GM12801 (cell line): ENCODE results near the gene SPDYE6.
A peak's percentile ranks its signal among the peaks of the same experiment; 100 is the strongest.
"Not testable (repeated sequence)": the region's sequence is repeated elsewhere in the genome, so short reads cannot be mapped to it uniquely, and the experiment has no call there.

Source experiments
- TF ChIP-seq, protein P1 (sequence below): IDR thresholded peaks from one replicate; pipeline ENCODE4 v1.5.1; 2011; ENCODE audit warnings: control low read depth; ENCODE audit not compliant: insufficient read length; ENCODE audit errors: extremely low read depth

Gene SPDYE6, protein sequence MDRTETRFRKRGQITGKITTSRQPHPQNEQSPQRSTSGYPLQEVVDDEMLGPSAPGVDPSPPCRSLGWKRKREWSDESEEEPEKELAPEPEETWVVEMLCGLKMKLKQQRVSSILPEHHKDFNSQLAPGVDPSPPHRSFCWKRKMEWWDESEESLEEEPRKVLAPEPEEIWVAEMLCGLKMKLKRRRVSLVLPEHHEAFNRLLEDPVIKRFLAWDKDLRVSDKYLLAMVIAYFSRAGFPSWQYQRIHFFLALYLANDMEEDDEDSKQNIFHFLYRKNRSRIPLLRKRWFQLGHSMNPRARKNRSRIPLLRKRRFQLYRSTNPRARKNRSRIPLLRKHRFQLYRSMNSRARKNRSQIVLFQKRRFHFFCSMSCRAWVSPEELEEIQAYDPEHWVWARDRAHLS

DNA sequence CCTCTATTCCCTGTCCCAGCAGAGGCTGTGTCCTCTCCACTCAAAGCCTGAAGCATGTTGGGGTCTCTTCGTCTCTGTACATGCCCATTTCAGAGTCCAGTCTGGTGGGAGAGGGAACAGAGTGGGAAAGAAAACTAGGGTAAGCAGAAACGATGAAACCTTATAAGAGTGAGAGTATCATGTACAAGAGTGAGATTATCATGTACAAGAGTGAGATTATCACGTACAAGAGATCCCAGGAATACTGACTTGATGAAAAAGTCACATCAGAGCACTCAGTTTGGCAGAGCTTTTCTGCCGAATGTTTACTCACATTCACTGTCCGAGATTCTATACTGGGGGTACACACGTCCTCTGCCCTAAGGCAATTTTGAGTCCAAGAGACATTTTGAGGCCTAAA lies at the start of gene SPDYE6:
Gene SPDYE6 (minus strand): TSS at position 101 of the 400 bp plus-strand sequence. CDS start 421 bp downstream, outside the sequence.
- TF ChIP-seq, protein P1, sequence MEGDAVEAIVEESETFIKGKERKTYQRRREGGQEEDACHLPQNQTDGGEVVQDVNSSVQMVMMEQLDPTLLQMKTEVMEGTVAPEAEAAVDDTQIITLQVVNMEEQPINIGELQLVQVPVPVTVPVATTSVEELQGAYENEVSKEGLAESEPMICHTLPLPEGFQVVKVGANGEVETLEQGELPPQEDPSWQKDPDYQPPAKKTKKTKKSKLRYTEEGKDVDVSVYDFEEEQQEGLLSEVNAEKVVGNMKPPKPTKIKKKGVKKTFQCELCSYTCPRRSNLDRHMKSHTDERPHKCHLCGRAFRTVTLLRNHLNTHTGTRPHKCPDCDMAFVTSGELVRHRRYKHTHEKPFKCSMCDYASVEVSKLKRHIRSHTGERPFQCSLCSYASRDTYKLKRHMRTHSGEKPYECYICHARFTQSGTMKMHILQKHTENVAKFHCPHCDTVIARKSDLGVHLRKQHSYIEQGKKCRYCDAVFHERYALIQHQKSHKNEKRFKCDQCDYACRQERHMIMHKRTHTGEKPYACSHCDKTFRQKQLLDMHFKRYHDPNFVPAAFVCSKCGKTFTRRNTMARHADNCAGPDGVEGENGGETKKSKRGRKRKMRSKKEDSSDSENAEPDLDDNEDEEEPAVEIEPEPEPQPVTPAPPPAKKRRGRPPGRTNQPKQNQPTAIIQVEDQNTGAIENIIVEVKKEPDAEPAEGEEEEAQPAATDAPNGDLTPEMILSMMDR: not testable (repeated sequence)

DNA sequence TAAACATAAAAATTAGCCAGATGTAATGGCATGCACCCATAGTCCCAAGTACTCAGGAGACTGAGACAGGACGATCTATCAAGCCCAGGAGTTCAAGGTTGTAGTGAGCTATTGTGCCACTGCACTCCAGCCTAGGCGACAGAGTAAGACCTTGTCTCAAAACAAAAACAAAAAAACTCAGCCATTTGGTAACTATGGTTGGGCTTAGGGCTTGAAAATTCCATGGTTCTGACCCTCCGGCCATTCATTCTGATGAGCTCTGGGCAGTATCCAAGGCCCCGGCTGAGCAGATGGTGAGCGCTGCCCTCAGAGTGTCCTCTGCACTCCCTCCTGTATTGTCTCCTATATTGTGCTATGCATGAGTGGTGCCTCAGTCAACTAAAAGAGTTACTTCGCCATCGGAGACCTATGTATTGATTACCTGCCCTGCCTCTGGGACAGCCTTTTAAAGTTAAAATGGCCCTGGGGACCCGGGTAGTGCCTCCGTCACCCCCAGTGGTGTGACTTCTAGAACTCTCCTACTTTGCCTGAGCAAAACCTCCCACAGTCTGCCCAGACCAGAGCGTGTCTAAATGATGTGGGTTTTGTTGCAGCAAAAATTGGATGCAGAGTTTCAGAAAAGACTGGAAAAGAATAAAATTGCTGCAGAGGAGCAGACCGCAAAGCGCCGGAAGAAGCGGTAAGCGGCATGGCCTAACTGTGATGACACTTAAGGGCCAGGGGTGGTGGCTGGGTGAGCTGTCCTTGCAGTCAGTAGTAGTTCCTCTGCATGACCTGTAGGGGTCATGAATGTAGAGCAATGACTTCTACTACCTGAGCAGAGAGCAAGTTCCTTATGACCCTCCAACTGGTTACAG lies 48.0 kb upstream of the SPDYE6 start:
- TF ChIP-seq, protein P1: peak; percentile 14

DNA sequence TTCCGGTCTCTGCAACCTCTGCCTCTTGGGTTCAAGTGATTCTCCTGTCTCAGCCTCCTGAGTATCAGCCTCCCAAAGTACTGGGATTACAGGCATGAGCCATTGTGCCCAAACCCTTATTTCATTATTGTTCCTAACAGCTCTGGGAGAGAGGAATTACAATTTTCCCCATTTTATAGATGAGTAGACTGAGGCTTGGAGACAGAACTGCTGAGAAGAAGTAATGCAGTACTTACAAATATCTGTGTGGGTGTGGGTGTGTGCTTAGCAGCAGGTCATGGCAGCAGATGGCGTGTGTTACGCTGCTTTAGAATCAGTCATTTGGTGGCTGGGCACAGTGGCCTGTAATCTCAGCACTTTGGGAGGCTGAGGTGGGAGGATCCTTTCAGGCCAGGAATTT lies 47.3 kb upstream of the SPDYE6 start:
- TF ChIP-seq, protein P1: no peak

DNA sequence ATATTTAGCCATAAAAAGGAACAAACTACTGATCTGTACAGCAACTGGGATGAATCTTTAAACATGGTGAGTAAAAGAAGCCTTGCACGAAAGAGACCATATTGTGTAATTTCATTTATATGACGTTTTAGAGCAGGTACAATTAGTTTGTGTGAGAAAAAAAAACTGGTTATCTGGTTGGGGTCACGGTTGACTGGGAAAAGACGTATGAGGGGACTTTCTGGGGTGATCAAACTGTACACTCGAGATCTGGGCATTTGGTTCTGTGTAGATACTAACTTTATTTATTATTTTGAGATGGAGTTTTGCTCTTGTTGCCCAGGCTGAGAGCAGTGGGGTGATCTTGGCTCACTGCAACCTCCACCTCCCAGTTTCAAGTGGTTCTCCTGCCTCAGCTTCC lies 44.1 kb upstream of the SPDYE6 start:
- TF ChIP-seq, protein P1: no peak

DNA sequence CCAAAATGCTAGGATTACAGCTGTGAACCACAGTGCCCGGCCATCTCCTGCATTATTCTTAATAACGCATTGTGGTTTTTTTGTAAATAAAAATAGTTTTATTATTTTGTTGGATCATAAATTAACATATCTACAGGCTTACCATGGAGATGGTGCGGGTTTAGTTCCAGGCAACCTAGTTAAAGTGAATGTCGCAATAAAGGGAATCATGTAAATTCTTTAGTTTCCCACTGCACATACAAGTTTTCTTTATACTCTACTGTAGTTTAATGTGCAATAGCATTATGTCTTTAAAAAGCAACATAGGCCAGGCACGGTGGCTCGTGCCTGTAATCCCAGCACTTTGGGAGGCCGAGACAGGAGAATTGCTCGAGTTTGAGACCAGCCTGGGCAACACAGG lies 42.3 kb upstream of the SPDYE6 start:
- TF ChIP-seq, protein P1: no peak

DNA sequence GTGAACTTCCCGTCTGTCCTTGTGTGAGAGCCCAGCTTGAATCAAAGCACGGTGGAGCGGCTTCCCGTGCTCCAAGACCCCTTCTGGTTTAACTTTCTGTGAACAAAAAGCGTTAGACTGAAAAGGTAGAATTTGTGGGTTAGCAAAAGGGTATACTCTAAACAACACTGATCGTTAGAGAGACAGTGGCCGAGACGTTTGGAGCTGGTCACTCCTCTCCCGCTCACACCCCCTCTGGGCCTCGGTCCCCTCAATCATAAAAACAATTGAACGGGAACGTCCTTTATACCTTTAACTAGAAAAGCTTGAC lies 40.4 kb upstream of the SPDYE6 start:
- TF ChIP-seq, protein P1: no peak

DNA sequence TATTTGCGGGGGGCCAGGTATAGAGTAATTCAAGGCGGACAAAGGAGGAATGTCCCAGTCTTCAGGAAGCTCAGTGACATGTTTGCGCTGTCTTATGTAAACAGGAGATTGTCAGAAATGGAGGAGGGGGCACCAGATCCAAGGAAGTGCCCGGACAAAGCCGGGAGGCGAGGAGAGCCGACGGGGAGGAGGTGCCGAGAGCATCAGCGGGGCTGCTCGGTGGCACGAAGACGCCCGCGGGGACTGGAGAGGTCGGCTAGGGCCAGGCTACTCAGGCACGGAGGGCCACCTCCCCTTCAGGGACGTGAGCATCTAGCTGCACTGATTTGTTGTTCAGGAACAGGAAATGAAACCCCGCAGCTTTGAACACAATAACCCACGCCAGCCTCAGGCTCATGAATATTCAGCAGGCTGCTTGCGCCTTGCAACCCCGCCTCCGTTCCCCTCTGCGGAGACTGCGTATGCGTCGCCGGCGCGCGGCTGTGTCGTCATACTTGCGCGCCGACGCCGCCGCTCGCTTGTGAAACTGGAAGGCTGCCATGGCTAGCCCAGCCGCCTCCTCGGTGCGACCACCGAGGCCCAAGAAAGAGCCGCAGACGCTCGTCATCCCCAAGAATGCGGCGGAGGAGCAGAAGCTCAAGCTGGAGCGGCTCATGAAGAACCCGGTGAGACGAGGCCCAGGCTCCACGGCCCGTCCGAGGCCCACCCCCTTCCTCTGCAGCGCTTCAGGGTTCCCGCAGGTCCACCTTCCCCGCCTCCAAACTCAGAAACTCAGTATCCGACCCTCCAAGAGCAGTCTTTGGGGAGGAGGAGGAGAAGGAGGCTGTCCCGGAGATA lies 39.8 kb upstream of the SPDYE6 start, which contains the start of gene PRKRIP1:
Gene PRKRIP1 (plus strand): TSS at position 491 of the 837 bp plus-strand sequence. CDS start 49 bp downstream, at position 540.
- TF ChIP-seq, protein P1: no peak
